GM12878 (cell line): Measurements from ENCODE around the gene USP9X.

Source experiments
- CHD2 ChIP-seq: IDR thresholded peaks from 2 replicates; pipeline ENCODE4 v1.6.1; 2011; ENCODE audit warnings: low read depth, low read length, improper control_type of control experiment, borderline replicate concordance
- FOXM1 ChIP-seq: IDR thresholded peaks from 2 replicates; pipeline ENCODE4 v1.6.1; 2012; ENCODE audit warnings: low read depth, mild to moderate bottlenecking, inconsistent platforms, low read length, moderate library complexity
- POLR2A ChIP-seq: IDR thresholded peaks from 2 replicates; pipeline ENCODE4 v1.6.1; 2011; ENCODE audit warnings: low read depth, mild to moderate bottlenecking, low read length
- RFX5 ChIP-seq: IDR thresholded peaks from 2 replicates; pipeline ENCODE4 v1.6.1; 2011; ENCODE audit warnings: low read depth, low read length, improper control_type of control experiment
- TF ChIP-seq, protein P1 (sequence below), 3 experiments: IDR thresholded peaks in 2 of 3; conservative IDR thresholded peaks in 1 of 3; 2 replicates each; pipeline ENCODE4 v1.5.1; 2011; ENCODE audit warnings: low read depth in 3 of 3, low read length in 3 of 3, mild to moderate bottlenecking in 3 of 3, control low read depth in 2 of 3, moderate library complexity in 2 of 3, inconsistent platforms in 1 of 3, mixed read lengths in 1 of 3; ENCODE audit not compliant: control insufficient read depth in 2 of 3, insufficient read depth in 1 of 3; ENCODE audit errors: extremely low read depth in 1 of 3

- TF ChIP-seq, protein P1, sequence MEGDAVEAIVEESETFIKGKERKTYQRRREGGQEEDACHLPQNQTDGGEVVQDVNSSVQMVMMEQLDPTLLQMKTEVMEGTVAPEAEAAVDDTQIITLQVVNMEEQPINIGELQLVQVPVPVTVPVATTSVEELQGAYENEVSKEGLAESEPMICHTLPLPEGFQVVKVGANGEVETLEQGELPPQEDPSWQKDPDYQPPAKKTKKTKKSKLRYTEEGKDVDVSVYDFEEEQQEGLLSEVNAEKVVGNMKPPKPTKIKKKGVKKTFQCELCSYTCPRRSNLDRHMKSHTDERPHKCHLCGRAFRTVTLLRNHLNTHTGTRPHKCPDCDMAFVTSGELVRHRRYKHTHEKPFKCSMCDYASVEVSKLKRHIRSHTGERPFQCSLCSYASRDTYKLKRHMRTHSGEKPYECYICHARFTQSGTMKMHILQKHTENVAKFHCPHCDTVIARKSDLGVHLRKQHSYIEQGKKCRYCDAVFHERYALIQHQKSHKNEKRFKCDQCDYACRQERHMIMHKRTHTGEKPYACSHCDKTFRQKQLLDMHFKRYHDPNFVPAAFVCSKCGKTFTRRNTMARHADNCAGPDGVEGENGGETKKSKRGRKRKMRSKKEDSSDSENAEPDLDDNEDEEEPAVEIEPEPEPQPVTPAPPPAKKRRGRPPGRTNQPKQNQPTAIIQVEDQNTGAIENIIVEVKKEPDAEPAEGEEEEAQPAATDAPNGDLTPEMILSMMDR (IDR thresholded peaks at IDR 0.05 in 2 of 3, conservative IDR thresholded peaks at IDR 0.05 in 1 of 3; ENCODE audit: control insufficient read depth in 2 of 3, extremely low read depth in 1 of 3, insufficient read depth in 1 of 3, low read depth in 3 of 3, low read length in 3 of 3): no peak
- no peak for TF ChIP-seq CHD2
- TF ChIP-seq RFX5: no peak
- no peak for TF ChIP-seq FOXM1
- no peak for TF ChIP-seq POLR2A
These were observed 36.5 kb downstream of the USP9X start for GRCh38 chrX:41121766-41122165.
